Cardiac muscle cell (in vitro differentiated cells and primary cell): ENCODE results near the gene ZP4. TPM values are rescaled to one million over a fixed set of nuclear protein-coding genes. Genes with fewer than 3 reads are reported as not detected.

Experiments used
- DNase-seq, 2 donors: peaks; one replicate each; pipeline versions ENCODE4 v3.0.0 to v3.0.0-alpha.2; 2010 to 2017; ENCODE audit warnings: low read depth in 1 of 2, low spot score in 1 of 2
- H3K27ac ChIP-seq: fragments of 200-600 bp; sonication (generic); 2 replicates; pipeline ENCODE4 v1.5.1; 2016
- H3K27me3 ChIP-seq: fragments of 200-600 bp; sonication (generic); 2 replicates; pipeline ENCODE4 v1.6.0; 2016; ENCODE audit warnings: control low read depth
- H3K36me3 ChIP-seq: fragments of 200-600 bp; sonication (generic); 2 replicates; pipeline ENCODE4 v1.5.1; 2016; ENCODE audit warnings: control low read depth
- H3K4me1 ChIP-seq: fragments of 200-600 bp; sonication (generic); 2 replicates; pipeline ENCODE4 v1.8.1; 2017; ENCODE audit warnings: low read depth, mild to moderate bottlenecking, mixed run types
- H3K4me3 ChIP-seq: fragments of 200-600 bp; sonication (generic); 2 replicates; pipeline ENCODE4 v1.5.1; 2016; ENCODE audit warnings: mild to moderate bottlenecking
- H3K9me3 ChIP-seq: fragments of 200-600 bp; sonication (generic); 2 replicates; pipeline ENCODE4 v1.5.1; 2017; ENCODE audit warnings: low read depth, mild to moderate bottlenecking, control low read depth
- polyA plus RNA-seq: library from polyadenylated mRNA; unstranded; fragments of >200 nt; fragmentation: Nextera tagmentation; extraction: Ambion mirVana; gene quantifications from 2 replicates; pipeline ENCODE4 v1.2.1, GENCODE V29; 2016
- total RNA-seq: library from RNA; depleted of rRNA; stranded (reverse); fragments of >200 nt; gene quantifications from 2 replicates; pipeline ENCODE4 v1.2.3, GENCODE V29; 2016
- TF ChIP-seq, protein P1 (sequence below): IDR thresholded peaks from 2 replicates; pipeline ENCODE4 v1.5.1; 2012; ENCODE audit warnings: low read depth, mild to moderate bottlenecking, low read length

The ZP4 gene
- total and polyA plus RNA-seq, 2 experiments from 2014 or later = not detected

DNA sequence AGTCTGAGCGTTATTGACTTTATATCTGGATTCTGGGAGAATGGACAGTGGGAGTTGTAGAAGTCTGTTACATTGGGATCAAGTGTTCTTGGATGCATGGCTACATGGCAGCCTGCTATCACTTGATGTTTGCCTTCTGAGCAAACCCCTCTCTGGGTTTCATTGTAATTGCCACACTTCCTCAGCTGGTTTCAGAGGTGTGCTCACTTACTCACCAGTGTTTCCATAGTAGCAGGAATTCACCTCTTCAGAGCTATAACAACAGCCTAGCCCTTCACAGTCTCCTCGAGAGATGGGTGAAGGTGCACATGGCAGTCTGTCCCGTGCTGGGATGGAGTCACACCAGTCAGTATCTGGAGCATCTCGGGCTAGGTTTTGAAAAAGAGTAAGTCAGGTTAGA lies 2.6 kb downstream of the ZP4 start:
- no peaks in the 10 kb centered on the region for H3K36me3 ChIP-seq
- TF ChIP-seq, protein P1, sequence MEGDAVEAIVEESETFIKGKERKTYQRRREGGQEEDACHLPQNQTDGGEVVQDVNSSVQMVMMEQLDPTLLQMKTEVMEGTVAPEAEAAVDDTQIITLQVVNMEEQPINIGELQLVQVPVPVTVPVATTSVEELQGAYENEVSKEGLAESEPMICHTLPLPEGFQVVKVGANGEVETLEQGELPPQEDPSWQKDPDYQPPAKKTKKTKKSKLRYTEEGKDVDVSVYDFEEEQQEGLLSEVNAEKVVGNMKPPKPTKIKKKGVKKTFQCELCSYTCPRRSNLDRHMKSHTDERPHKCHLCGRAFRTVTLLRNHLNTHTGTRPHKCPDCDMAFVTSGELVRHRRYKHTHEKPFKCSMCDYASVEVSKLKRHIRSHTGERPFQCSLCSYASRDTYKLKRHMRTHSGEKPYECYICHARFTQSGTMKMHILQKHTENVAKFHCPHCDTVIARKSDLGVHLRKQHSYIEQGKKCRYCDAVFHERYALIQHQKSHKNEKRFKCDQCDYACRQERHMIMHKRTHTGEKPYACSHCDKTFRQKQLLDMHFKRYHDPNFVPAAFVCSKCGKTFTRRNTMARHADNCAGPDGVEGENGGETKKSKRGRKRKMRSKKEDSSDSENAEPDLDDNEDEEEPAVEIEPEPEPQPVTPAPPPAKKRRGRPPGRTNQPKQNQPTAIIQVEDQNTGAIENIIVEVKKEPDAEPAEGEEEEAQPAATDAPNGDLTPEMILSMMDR = no peak
- no peaks in the 10 kb centered on the region for H3K4me1 ChIP-seq
- H3K27ac ChIP-seq = no peak overlapping the region
- no peak overlapping the region for H3K4me3 ChIP-seq
- no peaks in the 10 kb centered on the region for H3K27me3 ChIP-seq
- DNase-seq = no peak
- H3K9me3 ChIP-seq = no peaks in the 10 kb centered on the region

- H3K27me3 ChIP-seq = no peaks in the 10 kb centered on the region
- DNase-seq = no peak
- no peaks in the 10 kb centered on the region for H3K4me1 ChIP-seq
- no peaks in the 10 kb centered on the region for H3K36me3 ChIP-seq
- no peaks in the 10 kb centered on the region for H3K9me3 ChIP-seq
- TF ChIP-seq, protein P1 = no peak
- H3K27ac ChIP-seq = no peak overlapping the region
- H3K4me3 ChIP-seq = no peak overlapping the region
Observed at GRCh38 chr1:237887542-237887941, 3.2 kb downstream of the ZP4 start.

DNA sequence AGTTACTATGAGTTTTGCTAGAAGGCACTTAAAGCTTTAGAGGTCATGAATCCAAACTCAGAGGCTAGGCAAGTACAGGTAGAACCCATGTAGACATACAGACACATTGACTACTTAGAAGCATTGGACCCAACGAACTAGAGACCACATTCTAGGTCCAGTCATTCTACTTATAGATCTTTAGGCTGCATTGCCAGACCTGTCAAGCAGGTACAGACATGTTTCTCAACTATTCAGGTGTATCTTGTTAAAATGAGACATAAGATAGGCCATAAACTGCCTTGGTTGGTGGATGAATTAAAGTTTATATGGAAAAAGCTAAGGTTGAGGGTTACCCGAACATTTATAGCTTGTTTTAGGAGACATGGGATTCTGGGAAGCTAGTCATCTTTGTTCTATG lies 6.5 kb downstream of the ZP4 start:
- Histone ChIP-seq H3K4me3 (no peak overlapping the region), H3K27me3 (no peaks in the 10 kb centered on the region)

DNA sequence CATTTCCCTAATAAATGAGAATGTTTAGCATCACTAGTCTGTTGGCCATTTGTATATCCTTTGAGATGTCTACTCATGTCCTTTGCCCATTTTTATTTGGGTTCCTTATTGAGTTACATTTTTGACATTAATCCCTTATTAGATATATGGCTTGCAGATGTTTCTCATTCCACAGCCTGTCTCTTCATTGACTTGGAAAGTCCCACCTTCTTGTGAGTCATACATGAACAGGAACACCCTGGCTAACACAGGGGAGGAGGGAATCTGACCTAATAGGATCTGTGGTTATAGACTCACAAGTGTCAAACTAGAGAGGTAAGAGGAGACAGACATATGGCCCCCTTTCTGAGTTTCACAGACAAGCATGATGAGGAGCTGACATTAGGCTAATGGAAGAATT lies 11.5 kb downstream of the ZP4 start:
- Histone ChIP-seq H3K36me3 (no peaks in the 10 kb centered on the region), H3K4me1 (no peaks in the 10 kb centered on the region), H3K9me3 (no peaks in the 10 kb centered on the region), H3K27ac (no peak overlapping the region), H3K4me3 (no peak overlapping the region), H3K27me3 (no peaks in the 10 kb centered on the region)
- TF ChIP-seq, protein P1 = no peak
- no peak for DNase-seq

More for the DNA sequence above, 6.5 kb downstream of the ZP4 start:
- TF ChIP-seq, protein P1 = no peak
- Histone ChIP-seq H3K4me1 (no peaks in the 10 kb centered on the region), H3K36me3 (no peaks in the 10 kb centered on the region), H3K27ac (no peak overlapping the region), H3K9me3 (no peaks in the 10 kb centered on the region)
- no peak for DNase-seq

GRCh38 chr1:237878406-237878805 lies 12.3 kb downstream of the ZP4 start:
- Histone ChIP-seq H3K4me1 (no peaks in the 10 kb centered on the region), H3K4me3 (no peak overlapping the region), H3K27me3 (no peaks in the 10 kb centered on the region), H3K27ac (no peak overlapping the region), H3K36me3 (no peaks in the 10 kb centered on the region), H3K9me3 (no peaks in the 10 kb centered on the region)
- TF ChIP-seq, protein P1 = no peak
- DNase-seq = no peak

- TF ChIP-seq, protein P1 = no peak
- Histone ChIP-seq H3K27me3 (no peaks in the 10 kb centered on the region), H3K4me3 (no peak overlapping the region), H3K4me1 (no peaks in the 10 kb centered on the region), H3K27ac (no peak overlapping the region), H3K36me3 (no peaks in the 10 kb centered on the region), H3K9me3 (no peaks in the 10 kb centered on the region)
- DNase-seq = no peak
Observed at GRCh38 chr1:237877631-237878030, 13.1 kb downstream of the ZP4 start.
